KOPT-K1 (cell line): ENCODE measurements around the gene MMP17.
A peak's percentile ranks its signal among the peaks of the same experiment; 100 is the strongest.

Experiments
- H3K27ac ChIP-seq: fragments of 200-600 bp; sonication (generic); 2 replicates; pipeline ENCODE4 v1.5.1; 2016; ENCODE audit warnings: antibody characterized with exemption, mild to moderate bottlenecking, low read depth, low read length; ENCODE audit not compliant: poor library complexity, severe bottlenecking
- H3K36me3 ChIP-seq: fragments of 200-600 bp; sonication (generic); 2 replicates; pipeline ENCODE4 v1.5.1; 2017; ENCODE audit warnings: antibody characterized with exemption, mild to moderate bottlenecking, low read length, moderate library complexity; ENCODE audit not compliant: insufficient read depth
- H3K9me3 ChIP-seq: fragments of 200-600 bp; sonication (generic); 2 replicates; pipeline ENCODE4 v1.5.1; 2017; ENCODE audit warnings: antibody characterized with exemption, low read length, mild to moderate bottlenecking; ENCODE audit not compliant: insufficient read depth, poor library complexity, severe bottlenecking

MMP17 gene

GRCh38 chr12:131894981-131895639, 66.9 kb downstream of the MMP17 start:
- Histone ChIP-seq H3K27ac (peak overlapping the region; percentile 70), H3K36me3 (peaks cover 16% of the 10 kb centered on the region; the same call in 1 of the 2 replicates), H3K9me3 (no peaks in the 10 kb centered on the region)

DNA sequence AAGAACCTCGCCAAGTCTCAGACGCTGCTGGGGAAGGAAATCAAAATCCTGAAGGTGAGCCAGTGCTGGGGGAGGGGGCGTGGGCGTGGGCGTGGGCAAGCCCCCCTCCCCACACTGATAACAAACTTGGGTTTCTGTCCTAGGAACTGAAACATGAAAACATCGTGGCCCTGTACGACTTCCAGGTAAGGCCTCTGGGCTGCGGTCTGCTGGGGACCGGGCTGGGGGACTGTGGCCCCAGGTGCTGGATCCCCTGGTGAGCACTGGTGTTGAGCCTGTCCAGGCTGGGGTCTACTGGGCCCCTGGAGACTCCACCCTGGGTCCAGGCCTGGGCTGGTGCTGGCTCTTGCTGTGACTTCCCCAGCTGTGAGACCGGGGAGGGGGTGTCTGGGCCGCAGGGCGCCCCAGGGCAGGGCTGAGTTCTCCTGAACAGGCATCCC, 67.5 kb downstream of the MMP17 start:
- Histone ChIP-seq H3K27ac (peak overlapping the region; percentile 70), H3K36me3 (peaks cover 21% of the 10 kb centered on the region; the same call in 1 of the 2 replicates), H3K9me3 (no peaks in the 10 kb centered on the region)

GRCh38 chr12:131896080-131896810, 68.1 kb downstream of the MMP17 start:
- peak overlapping the region; percentile 70 for H3K27ac ChIP-seq
- peaks cover 22% of the 10 kb centered on the region; the same call in 1 of the 2 replicates for H3K36me3 ChIP-seq
- no peaks in the 10 kb centered on the region for H3K9me3 ChIP-seq

DNA sequence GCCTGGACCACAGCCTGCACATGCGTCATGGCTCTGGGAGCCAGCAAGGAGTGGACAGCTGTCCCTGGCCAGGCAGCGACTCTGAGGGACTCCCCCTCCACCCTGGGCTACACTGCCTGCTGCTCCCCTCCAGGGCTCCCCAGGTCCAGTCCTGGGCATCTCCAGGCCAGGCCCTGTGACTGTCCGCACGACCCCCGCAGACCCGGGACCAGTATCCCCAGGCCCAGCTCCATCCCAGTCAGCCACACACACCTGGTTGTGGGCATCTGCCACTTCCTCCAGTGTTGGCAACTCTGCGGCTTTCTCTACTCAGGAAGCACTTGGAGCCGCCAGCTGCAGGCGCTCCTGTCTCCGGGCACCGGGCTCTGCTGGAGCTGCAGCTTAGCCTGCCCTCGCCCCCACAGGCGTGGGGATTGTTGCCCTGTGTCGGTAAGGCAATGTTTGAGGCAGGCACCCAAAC, 68.6 kb downstream of the MMP17 start:
- H3K27ac ChIP-seq, result peak overlapping the region; percentile 70
- H3K9me3 ChIP-seq, result no peaks in the 10 kb centered on the region
- H3K36me3 ChIP-seq, result peaks cover 22% of the 10 kb centered on the region; the same call in 1 of the 2 replicates

DNA sequence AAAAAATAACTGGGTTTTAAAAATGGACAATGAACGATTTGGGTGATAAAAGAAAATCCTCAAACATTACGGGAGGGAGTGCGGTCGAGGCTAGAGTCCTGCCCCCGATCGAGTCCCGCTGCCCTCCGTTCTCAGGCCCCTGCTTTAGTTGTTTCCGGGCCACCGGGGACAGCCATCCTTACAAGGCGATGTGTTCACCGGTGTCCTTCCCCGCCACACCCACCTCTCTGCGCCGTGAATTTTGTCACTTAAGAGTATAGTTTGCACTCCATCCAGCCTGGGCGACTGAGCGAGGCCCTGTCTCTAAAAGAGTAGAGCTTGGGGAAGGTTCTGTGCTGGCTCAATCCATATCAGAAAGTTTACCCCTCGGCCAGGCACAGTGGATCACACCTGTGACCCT, 69.1 kb downstream of the MMP17 start:
- H3K9me3 ChIP-seq, result no peaks in the 10 kb centered on the region
- H3K27ac ChIP-seq, result peak overlapping the region; percentile 70
- H3K36me3 ChIP-seq, result peaks cover 22% of the 10 kb centered on the region; the same call in 1 of the 2 replicates

- H3K27ac ChIP-seq, result peak overlapping the region; percentile 70
- no peaks in the 10 kb centered on the region for H3K9me3 ChIP-seq
- H3K36me3 ChIP-seq, result peaks cover 22% of the 10 kb centered on the region; the same call in 1 of the 2 replicates
Measured at GRCh38 chr12:131897875-131898274, 69.7 kb downstream of the MMP17 start.

GRCh38 chr12:131900397-131900796, 72.2 kb downstream of the MMP17 start:
- peaks cover 22% of the 10 kb centered on the region; the same call in 1 of the 2 replicates for H3K36me3 ChIP-seq
- H3K9me3 ChIP-seq, result no peaks in the 10 kb centered on the region
- H3K27ac ChIP-seq, result peak overlapping the region; percentile 0
